HG03469 (cell line): ENCODE results near the gene GPX4.
"Not testable (repeated sequence)": the region's sequence is repeated elsewhere in the genome, so short reads cannot be mapped to it uniquely, and the experiment has no call there.

ENCODE experiments used
- ATAC-seq: cut with Tn5 transposase; IDR thresholded peaks from one replicate; pipeline ENCODE4 v1.9.1; 2021; ENCODE audit warnings: mild to moderate bottlenecking, moderate library complexity, moderate number of reproducible peaks; ENCODE audit not compliant: unreplicated experiment

GPX4 gene

GRCh38 chr19:1113030-1113985, 9.5 kb downstream of the GPX4 start:
- ATAC-seq, result no peak

- no peak for ATAC-seq
These were observed 10.2 kb downstream of the GPX4 start for GRCh38 chr19:1113986-1114483.

- ATAC-seq, result not testable (repeated sequence)
These were observed 10.9 kb downstream of the GPX4 start for GRCh38 chr19:1114728-1115127.

- ATAC-seq, result no peak
These were observed 12.0 kb downstream of the GPX4 start for GRCh38 chr19:1115646-1116420.

GRCh38 chr19:1116726-1117581, 13.2 kb downstream of the GPX4 start:
- no peak for ATAC-seq

GRCh38 chr19:1117654-1118053, 13.9 kb downstream of the GPX4 start:
- no peak for ATAC-seq

GRCh38 chr19:1118999-1119398, 15.2 kb downstream of the GPX4 start:
- no peak for ATAC-seq

GRCh38 chr19:1119475-1120217, 15.9 kb downstream of the GPX4 start:
- ATAC-seq, result no peak

- ATAC-seq, result no peak
These were observed 17.6 kb downstream of the GPX4 start for GRCh38 chr19:1121395-1121794.

- ATAC-seq, result no peak
These were observed 18.5 kb downstream of the GPX4 start for GRCh38 chr19:1122021-1122971.

- no peak for ATAC-seq
These were observed 19.2 kb downstream of the GPX4 start for GRCh38 chr19:1122972-1123363.

GRCh38 chr19:1123381-1123780, 19.6 kb downstream of the GPX4 start:
- ATAC-seq, result no peak

GRCh38 chr19:1123885-1124677, 20.3 kb downstream of the GPX4 start:
- ATAC-seq, result no peak

GRCh38 chr19:1125601-1126467, 22.0 kb downstream of the GPX4 start:
- no peak for ATAC-seq

GRCh38 chr19:1126984-1127760, 23.4 kb downstream of the GPX4 start:
- no peak for ATAC-seq

GRCh38 chr19:1128106-1128505, 24.3 kb downstream of the GPX4 start:
- no peak for ATAC-seq
